HCT116 (cell line): ENCODE measurements around the gene DRAXIN. TPM values are rescaled to one million over a fixed set of nuclear protein-coding genes. Genes with fewer than 3 reads are reported as not detected.

Experiments used
- ATAC-seq: fragments of 200-7000 bp; cut with Tn5 transposase; 2 replicates; pipeline ENCODE4 v1.9.1; 2020; ENCODE audit warnings: mild to moderate bottlenecking, moderate library complexity
- BruUV-seq: library from RNA; stranded (reverse); fragments of 400-500 nt; replicated peaks from 2 replicates; lab custom pipeline; 2021; lab: Mats Ljungman, UMichigan
- CTCF ChIA-PET: fragments of 300-600 bp; sonication (Branson Sonifier 250); formaldehyde crosslinking; loops from one replicate; lab custom pipeline; 2021; ENCODE audit warnings: antibody characterized with exemption; lab: Charles Lee
- POLR2A ChIA-PET: fragments of 300-600, 350-600 bp; sonication (Branson Sonifier 250); formaldehyde crosslinking; loops from one replicate; lab custom pipeline; 2021; ENCODE audit warnings: antibody characterized with exemption; lab: Charles Lee
- RAD21 ChIA-PET, 2 experiments: fragments of 300-600 bp; sonication (Branson Sonifier 250); formaldehyde crosslinking; loops; one replicate each; lab custom pipeline; 2023; ENCODE audit warnings: low total read pairs in 2 of 2; ENCODE audit not compliant: uncharacterized antibody in 2 of 2, unreplicated experiment in 2 of 2, low non-redundant PET in 1 of 2; lab: Charles Lee
- DNase-seq: peaks from one replicate; pipeline ENCODE4 v3.0.0-alpha.2; 2010; ENCODE audit warnings: low read depth, low spot score
- H2AFZ ChIP-seq: fragments of 200-600 bp; shearing (Covaris generic), sonication (generic); 2 replicates; pipeline ENCODE4 v1.6.1; 2017; ENCODE audit warnings: low read depth, mixed run types, mixed read lengths, antibody characterized with exemption, low read length; ENCODE audit not compliant: poor library complexity, severe bottlenecking
- H3K27ac ChIP-seq: 2 replicates; pipeline ENCODE4 v1.5.1; 2012; ENCODE audit warnings: low read depth, low read length
- H3K27me3 ChIP-seq: fragments of 200-600 bp; sonication (generic); 2 replicates; pipeline ENCODE4 v1.6.1; 2016; ENCODE audit warnings: mixed run types, low read length, mixed read lengths; ENCODE audit not compliant: insufficient read depth
- H3K36me3 ChIP-seq, 2 experiments: fragments of 200-500 bp in 1 of 2; fragments of 200-600 bp in 1 of 2; sonication (Bioruptor generic) in 1 of 2; sonication (generic) in 1 of 2; 2 replicates each; pipeline versions ENCODE4 v1.5.1 to v1.6.1; 2014 to 2016; ENCODE audit warnings: low read length in 2 of 2, inconsistent platforms in 1 of 2, mixed read lengths in 1 of 2, mixed run types in 1 of 2; ENCODE audit not compliant: insufficient read depth in 2 of 2, control insufficient read depth in 1 of 2
- H3K4me1 ChIP-seq, 2 experiments: fragments of 200-600 bp in 1 of 2; sonication (generic) in 1 of 2; 2 replicates each; pipeline versions ENCODE4 v1.5.1 to v1.6.1; 2012 to 2017; ENCODE audit warnings: low read length in 2 of 2, inconsistent platforms in 1 of 2, mild to moderate bottlenecking in 1 of 2, mixed read lengths in 1 of 2, mixed run types in 1 of 2, moderate library complexity in 1 of 2; ENCODE audit not compliant: insufficient read depth in 2 of 2, control insufficient read depth in 1 of 2
- H3K4me2 ChIP-seq: fragments of 200-600 bp; sonication (generic); 2 replicates; pipeline ENCODE4 v1.6.1; 2017; ENCODE audit warnings: mixed run types, low read length, mixed read lengths
- H3K4me3 ChIP-seq, 2 experiments: fragments of 200-600 bp in 1 of 2; sonication (generic) in 1 of 2; replicated peaks in 1 of 2; 2 replicates each; pipeline ENCODE4 v1.5.1; 2011 to 2016; ENCODE audit warnings: low read length in 2 of 2, control low read depth in 1 of 2, low read depth in 1 of 2, mild to moderate bottlenecking in 1 of 2, mixed read lengths in 1 of 2, mixed run types in 1 of 2
- H3K79me2 ChIP-seq: fragments of 200-600 bp; sonication (generic); 2 replicates; pipeline ENCODE4 v1.6.1; 2017; ENCODE audit warnings: mild to moderate bottlenecking, mixed run types, low read length, moderate library complexity, mixed read lengths; ENCODE audit not compliant: insufficient read depth
- H3K9ac ChIP-seq: fragments of 200-600 bp; sonication (generic); 2 replicates; pipeline ENCODE4 v1.6.1; 2016; ENCODE audit warnings: low read length, mixed read lengths
- H3K9me2 ChIP-seq: fragments of 200-600 bp; sonication (generic), shearing (Covaris generic); 2 replicates; pipeline ENCODE4 v1.6.1; 2017; ENCODE audit warnings: mixed run types, mild to moderate bottlenecking, moderate library complexity; ENCODE audit not compliant: insufficient read depth
- H3K9me3 ChIP-seq, 2 experiments: fragments of 200-500 bp in 1 of 2; fragments of 200-600 bp in 1 of 2; sonication (Bioruptor generic) in 1 of 2; sonication (generic) in 1 of 2; 2 replicates each; pipeline ENCODE4 v1.6.1; 2014 to 2017; ENCODE audit warnings: low read length in 2 of 2, mixed read lengths in 2 of 2, inconsistent platforms in 1 of 2, low read depth in 1 of 2, mild to moderate bottlenecking in 1 of 2, mixed run types in 1 of 2, moderate library complexity in 1 of 2; ENCODE audit not compliant: control insufficient read depth in 1 of 2, insufficient read depth in 1 of 2
- H4K20me1 ChIP-seq: fragments of 200-600 bp; sonication (generic), shearing (Covaris generic); 2 replicates; pipeline ENCODE4 v1.6.1; 2017; ENCODE audit warnings: mixed run types, mild to moderate bottlenecking, moderate library complexity; ENCODE audit not compliant: insufficient read depth
- CEBPB ChIP-seq: IDR thresholded peaks from 2 replicates; pipeline ENCODE4 v1.6.1; 2012; ENCODE audit warnings: low read depth
- CTCF ChIP-seq, 3 experiments: fragments of 200-600 bp in 1 of 3; sonication (generic) in 1 of 3; IDR thresholded peaks in 2 of 3; conservative IDR thresholded peaks in 1 of 3; 2 replicates each; pipeline ENCODE4 v1.5.1; 2012 to 2017; ENCODE audit warnings: low read depth in 2 of 3, low read length in 2 of 3, antibody characterized with exemption in 1 of 3, borderline replicate concordance in 1 of 3, control low read depth in 1 of 3, mild to moderate bottlenecking in 1 of 3, mixed read lengths in 1 of 3, mixed run types in 1 of 3, moderate library complexity in 1 of 3; ENCODE audit not compliant: insufficient read depth in 1 of 3
- EZH2phosphoT487 ChIP-seq: fragments of 200-600 bp; IDR thresholded peaks from 2 replicates; pipeline ENCODE4 v1.6.1; 2018; ENCODE audit warnings: antibody characterized with exemption, borderline replicate concordance
- FOSL1 ChIP-seq: IDR thresholded peaks from 2 replicates; pipeline ENCODE4 v1.6.1; 2012; ENCODE audit warnings: low read depth
- JUND ChIP-seq: IDR thresholded peaks from 2 replicates; pipeline ENCODE4 v1.6.1; 2012
- POLR2AphosphoS5 ChIP-seq: IDR thresholded peaks from 2 replicates; pipeline ENCODE4 v1.6.1; 2011; ENCODE audit warnings: mild to moderate bottlenecking, low read depth, low read length, moderate library complexity
- SIN3A ChIP-seq: IDR thresholded peaks from 2 replicates; pipeline ENCODE4 v1.6.1; 2012; ENCODE audit warnings: low read depth
- TCF7L2 ChIP-seq: IDR thresholded peaks from 2 replicates; pipeline ENCODE4 v1.7.0; 2011; ENCODE audit warnings: borderline replicate concordance, inconsistent platforms; ENCODE audit not compliant: insufficient read depth, insufficient read length; ENCODE audit errors: extremely low read depth
- YY1 ChIP-seq: IDR thresholded peaks from 2 replicates; pipeline ENCODE4 v1.6.1; 2011; ENCODE audit warnings: low read length, low read depth, moderate library complexity, mild to moderate bottlenecking; ENCODE audit not compliant: insufficient replicate concordance; ENCODE audit errors: extremely low read depth
- ZBTB33 ChIP-seq: IDR thresholded peaks from 2 replicates; pipeline ENCODE4 v1.6.1; 2011; ENCODE audit warnings: mild to moderate bottlenecking, low read length, moderate library complexity; ENCODE audit not compliant: insufficient replicate concordance; ENCODE audit errors: extremely low read depth
- ZFX ChIP-seq: fragments of 450-650 bp; IDR thresholded peaks from 2 replicates; pipeline ENCODE4 v1.6.1; 2017
- ZNF274 ChIP-seq: fragments of 200-500 bp; sonication (Bioruptor generic); IDR thresholded peaks from 2 replicates; pipeline ENCODE4 v1.6.1; 2014; ENCODE audit warnings: mild to moderate bottlenecking, low read depth, low read length, inconsistent platforms
- intact Hi-C: fragments of 100-400 bp; cut with micrococcal nuclease; formaldehyde crosslinking; loops from 2 replicates; pipeline ENCODE4 v1.10.0; 2022
- total RNA-seq: library from RNA; stranded (reverse); gene quantifications from one replicate; pipeline ENCODE4 v1.2.1, GENCODE V29; 2021; ENCODE audit not compliant: unreplicated experiment

Gene DRAXIN
- total RNA-seq, 1 experiment from 2014 or later, result 0.47 TPM

- Histone ChIP-seq H4K20me1 (no peaks in the 10 kb centered on the region), H3K27me3 (peaks cover 17% of the 10 kb centered on the region; the same call in 1 of the 2 replicates), H3K27ac (no peak overlapping the region), H3K36me3 (no peaks in the 10 kb centered on the region), H3K9ac (no peak overlapping the region), H3K79me2 (no peaks in the 10 kb centered on the region), H3K9me2 (no peaks in the 10 kb centered on the region), H3K4me1 (peaks cover 15 to 20% of the 10 kb centered on the region in 2 experiments)
- ChIA-PET CTCF (no interaction called here), POLR2A (no interaction called here), RAD21 (no interaction called here)
- DNase-seq, result no peak
- TF ChIP-seq FOSL1 (no peak), CTCF (IDR thresholded peaks at IDR 0.05 in 2 of 3, conservative IDR thresholded peaks at IDR 0.05 in 1 of 3; ENCODE audit: borderline replicate concordance in 1 of 3, insufficient read depth in 1 of 3, low read depth in 2 of 3, low read length in 2 of 3) (no peak), ZNF274 (no peak), SIN3A (no peak), TCF7L2 (no peak), ZFX (no peak), POLR2AphosphoS5 (no peak), ZBTB33 (no peak), EZH2phosphoT487 (no peak), CEBPB (no peak), JUND (no peak), YY1 (no peak)
- TF ChIP-seq, all 23 proteins: peak for 0
- Histone ChIP-seq H2AFZ (no peak overlapping the region), H3K9me3 (no peaks in the 10 kb centered on the region), H3K4me3 (no peak overlapping the region), H3K4me2 (no peak overlapping the region)
- BruUV-seq, result no TSS peak
- no peak for ATAC-seq
- intact Hi-C loops, result no loop called here
Measured at GRCh38 chr1:11697188-11697892, 5.8 kb downstream of the DRAXIN start.
